Measurements from ENCODE around the gene FAF1.

FAF1 gene

DNA sequence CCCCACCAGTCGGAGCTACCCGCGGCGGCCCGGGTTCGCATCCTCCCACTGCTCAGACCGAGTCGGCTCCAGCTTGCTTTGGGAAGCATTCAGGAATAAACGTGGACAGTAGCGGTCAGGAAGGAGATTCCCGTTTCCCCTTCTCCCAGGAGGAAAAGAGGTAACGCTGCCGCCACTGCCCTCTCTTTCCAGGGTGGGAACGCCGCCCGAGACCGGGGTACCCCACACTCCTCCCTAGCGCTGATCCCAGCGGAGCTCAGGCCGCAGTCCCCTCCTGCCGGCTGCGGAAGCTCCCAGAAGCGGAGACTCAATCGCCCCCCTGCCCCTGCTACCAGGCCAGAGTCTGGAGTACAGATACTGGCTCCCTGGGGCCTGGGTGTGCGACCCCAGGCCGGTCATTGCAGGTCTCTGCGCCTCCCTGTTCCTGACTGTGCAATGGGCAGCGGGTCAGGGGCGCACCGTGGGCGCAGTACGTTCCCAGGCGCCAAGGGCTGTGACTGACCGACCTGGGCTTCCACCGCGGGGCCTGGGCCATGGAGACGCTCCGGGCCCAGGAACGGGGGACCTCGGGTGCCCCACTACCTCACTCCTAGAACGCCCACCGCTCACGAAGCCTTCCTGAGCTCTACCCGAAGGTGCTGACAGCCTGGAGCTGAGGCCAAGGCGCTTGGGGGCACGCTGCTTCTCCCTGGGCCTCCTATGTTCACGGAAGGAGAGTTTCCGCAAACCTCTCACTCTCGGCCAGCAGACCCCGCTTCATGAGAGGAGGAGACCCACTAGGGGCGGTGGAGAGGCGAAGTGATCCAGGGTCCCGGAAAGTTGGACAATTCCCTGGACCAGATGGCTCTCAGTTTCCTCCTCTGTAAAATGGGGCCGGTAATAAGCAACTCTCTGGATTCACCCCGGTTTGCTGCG lies 544.6 kb downstream of the FAF1 start:
- no peak for DNase-seq (ENCODE audit: low read depth)

DNA sequence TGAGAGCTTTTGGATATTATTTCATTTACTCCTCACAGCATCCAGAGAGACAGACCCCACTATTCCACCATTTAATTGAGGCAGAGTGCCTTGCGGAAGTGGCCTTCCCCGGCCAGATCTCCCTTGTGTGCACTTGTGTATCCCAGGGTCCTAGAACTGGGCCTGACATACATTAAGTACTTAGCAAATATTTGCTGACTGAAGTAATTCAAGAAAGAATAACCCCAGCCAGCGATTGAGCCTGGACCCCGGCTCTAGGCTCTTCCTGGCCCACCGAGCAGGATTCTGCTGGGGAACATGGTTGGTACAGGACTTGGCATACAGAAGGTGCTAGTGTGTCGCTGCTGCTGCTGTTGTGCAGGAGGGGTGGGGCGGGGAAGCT lies 545.2 kb downstream of the FAF1 start:
- DNase-seq (ENCODE audit: low read depth): no peak

DNA sequence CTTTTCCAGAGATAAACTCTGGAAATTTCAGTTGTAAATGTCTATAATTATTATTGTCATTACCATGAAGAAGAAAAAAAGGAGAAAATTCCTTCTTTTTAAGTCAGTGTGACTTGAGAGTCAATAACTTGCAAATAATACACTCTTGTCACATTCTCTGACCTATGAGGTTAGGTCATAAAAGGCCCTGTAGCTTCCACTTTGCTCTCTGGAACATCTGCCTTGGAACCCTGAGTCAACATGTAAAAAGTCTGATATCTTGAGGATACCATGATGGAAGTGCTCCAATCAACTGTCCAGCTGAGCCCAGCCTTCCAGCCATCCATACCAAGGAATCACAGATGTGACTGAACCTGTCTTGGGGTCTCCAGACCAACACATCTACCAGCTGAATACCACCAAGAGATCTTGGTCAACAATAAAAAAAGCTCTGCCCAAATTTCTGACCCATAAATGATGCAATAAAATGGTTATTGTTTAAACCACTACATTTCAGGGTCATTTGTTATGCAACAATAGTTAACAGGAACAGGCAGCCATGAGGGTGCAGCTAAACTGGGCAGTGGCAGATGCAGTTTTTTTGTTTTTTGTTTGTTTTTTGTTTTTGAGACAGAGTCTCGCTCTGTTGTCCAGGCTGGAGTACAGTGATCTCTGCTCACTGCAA lies 547.1 kb downstream of the FAF1 start:
- no peak for DNase-seq (ENCODE audit: low read depth)

DNA sequence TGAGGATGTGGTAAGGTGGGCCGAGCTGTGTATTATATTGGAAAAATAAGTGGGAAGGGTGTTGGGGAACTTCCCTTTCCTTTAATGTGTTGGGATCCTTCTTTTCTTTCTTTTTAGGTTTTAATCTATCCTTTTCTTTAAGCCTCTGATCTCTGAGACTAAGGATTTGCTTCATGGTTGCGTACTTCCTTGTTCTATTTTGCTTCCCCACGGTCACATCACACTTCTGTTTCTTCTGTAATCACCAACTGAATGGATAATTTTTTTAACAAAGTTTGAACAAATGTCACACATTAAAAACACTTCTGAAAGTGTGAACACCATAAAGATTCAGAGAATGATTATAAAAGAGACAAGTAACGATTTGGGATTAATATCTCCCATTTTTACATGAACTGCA lies 554.3 kb downstream of the FAF1 start:
- no peak for DNase-seq (ENCODE audit: low read depth)

DNA sequence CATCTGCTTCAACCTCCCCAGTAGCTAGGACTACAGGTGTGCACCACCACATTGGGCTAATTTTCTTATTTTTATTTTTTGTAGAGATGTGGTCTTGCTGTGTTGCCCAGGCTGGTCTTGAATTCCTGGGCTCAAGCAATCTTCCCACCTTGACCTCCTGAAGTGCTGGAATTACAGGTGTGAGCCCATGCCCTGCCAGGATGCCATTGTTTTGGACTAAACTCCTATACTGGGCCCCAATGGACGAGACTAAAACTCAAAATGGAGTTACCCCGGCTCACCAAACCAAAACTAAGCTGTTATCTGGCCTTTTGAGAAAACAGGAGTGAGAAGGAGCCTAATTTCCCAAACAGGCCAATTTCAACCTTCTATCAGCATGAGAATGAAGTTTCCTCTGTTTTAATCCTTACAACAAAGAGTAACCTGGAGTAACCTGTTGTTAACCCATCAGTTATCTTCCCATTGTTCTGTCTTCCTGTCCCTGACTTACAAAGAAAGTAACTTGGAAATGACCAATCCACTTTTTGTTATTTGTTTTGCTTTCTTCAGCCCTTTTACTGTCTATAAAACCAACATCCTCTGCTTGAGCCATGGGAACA lies 566.4 kb downstream of the FAF1 start:
- no peak for DNase-seq (ENCODE audit: low read depth)
